Measurements from ENCODE around the gene SMARCA2. TPM values are rescaled to one million over a fixed set of nuclear protein-coding genes. Genes with fewer than 3 reads are reported as not detected.

The SMARCA2 gene
- total RNA-seq, 1 donor: 84.0 TPM

DNA sequence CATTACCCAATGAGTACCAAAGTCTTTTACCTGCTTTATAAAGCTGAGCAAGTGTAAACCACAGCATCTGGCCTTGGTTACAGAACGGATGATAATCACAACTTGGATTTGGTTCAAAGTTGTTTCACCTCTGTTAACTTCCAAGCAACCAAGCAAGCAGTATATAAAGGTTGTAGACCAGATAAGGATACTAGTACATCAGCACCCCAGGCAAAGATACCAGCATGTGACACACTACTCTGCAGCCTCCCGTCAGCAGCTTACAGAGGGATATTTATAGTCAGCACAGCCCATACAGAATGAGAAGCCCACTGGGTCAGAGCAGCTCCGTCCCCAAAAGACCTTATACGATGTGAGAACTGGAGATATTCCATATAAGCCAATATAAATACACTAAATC, 193.3 kb downstream of the SMARCA2 start:
- H3K4me3 ChIP-seq (ENCODE audit: low read depth, low read length): no peak overlapping the region
- DNase-seq (ENCODE audit: low read depth): no peak
- TF ChIP-seq CTCF (IDR thresholded peaks at IDR 0.05; ENCODE audit: insufficient read depth, low read length): no peak

DNA sequence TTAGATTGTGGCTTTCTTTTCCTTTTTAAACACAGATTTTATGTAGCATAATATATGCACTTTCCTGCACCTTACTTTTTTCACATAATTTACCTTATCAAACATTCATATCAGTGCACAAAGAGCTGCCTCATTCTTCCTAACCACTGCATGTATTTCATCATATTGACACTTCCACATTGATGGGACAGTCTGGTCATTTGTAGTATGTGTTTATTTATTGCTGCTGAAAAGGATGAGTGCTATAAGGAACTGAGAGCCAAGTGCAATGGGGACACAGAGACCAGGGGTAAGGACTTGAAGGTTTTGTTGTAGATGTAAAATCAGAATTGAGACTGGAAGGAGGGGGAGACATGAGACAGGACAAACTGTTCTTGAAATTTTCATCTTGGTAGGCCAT, 193.8 kb downstream of the SMARCA2 start:
- no peak for TF ChIP-seq CTCF (IDR thresholded peaks at IDR 0.05; ENCODE audit: insufficient read depth, low read length)
- DNase-seq (ENCODE audit: low read depth): no peak
- H3K4me3 ChIP-seq (ENCODE audit: low read depth, low read length): no peak overlapping the region

DNA sequence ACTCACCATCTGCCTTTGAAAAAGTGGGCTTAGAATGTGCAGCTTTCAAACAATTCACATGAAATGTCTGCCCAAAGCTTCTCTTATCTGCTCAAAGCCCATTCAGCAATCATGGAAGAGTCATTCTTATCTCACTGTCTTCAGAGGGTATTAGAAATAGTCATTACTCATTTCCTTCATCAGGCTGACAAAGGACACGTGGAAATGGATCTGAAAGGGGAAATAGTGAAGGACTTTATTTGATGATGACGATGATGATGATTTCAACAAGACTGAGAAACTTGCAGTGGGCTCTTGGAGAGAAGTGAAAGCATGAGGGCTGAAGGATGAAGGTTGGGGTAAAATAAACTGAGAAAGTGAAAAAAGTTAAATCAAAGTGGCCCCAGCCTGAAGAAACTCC, 194.3 kb downstream of the SMARCA2 start:
- no peak for TF ChIP-seq CTCF (IDR thresholded peaks at IDR 0.05; ENCODE audit: insufficient read depth, low read length)
- DNase-seq (ENCODE audit: low read depth): peak; percentile 44
- H3K4me3 ChIP-seq (ENCODE audit: low read depth, low read length): no peak overlapping the region

DNA sequence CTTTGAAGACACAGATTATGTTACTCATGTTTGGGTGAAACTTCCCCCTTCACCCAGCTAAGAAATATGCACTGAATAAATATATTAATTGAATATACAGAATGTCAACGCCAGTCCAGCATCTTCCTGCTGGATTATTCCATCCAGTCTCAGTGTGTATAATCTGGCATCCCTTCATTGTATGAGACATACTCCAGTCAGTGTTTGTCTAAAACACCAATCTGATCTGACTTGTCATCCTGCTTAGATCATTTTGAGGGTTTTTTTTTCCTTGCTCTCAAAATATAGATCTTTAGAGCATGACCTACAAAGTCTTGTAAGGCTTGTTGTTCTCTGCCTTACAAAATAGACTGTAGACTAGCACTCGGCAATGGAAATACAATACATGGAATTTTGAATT, 195.1 kb downstream of the SMARCA2 start:
- TF ChIP-seq CTCF (IDR thresholded peaks at IDR 0.05; ENCODE audit: insufficient read depth, low read length): no peak
- peak; percentile 33 for DNase-seq (ENCODE audit: low read depth)
- H3K4me3 ChIP-seq (ENCODE audit: low read depth, low read length): no peak overlapping the region

GRCh38 chr9:2213830-2214468, 198.8 kb downstream of the SMARCA2 start:
- H3K4me3 ChIP-seq (ENCODE audit: low read depth, low read length): no peak overlapping the region
- TF ChIP-seq CTCF (IDR thresholded peaks at IDR 0.05; ENCODE audit: insufficient read depth, low read length): no peak

DNA sequence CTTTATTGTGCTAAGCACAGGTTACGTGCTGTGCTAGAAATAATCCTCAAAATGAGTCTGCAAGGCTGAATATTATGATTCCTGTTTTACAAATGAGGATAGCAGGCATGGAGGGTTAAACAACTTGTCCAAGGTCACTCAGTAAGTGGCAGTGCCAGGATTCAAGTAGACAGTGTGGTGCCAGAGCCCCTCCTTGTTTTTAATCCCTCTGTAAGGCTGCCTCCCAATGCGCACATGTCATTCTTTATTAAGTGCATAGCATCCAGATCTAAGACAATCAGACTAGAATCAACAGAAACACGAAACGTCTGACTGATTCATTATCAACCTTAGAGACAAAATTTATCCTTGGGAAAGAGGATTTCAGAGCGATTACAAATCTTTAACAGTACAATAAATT, 199.6 kb downstream of the SMARCA2 start:
- no peak for DNase-seq (ENCODE audit: low read depth)
- no peak overlapping the region for H3K4me3 ChIP-seq (ENCODE audit: low read depth, low read length)
- TF ChIP-seq CTCF (IDR thresholded peaks at IDR 0.05; ENCODE audit: insufficient read depth, low read length): no peak

More at GRCh38 chr9:2213830-2214468, 198.8 kb downstream of the SMARCA2 start:
- DNase-seq (ENCODE audit: low read depth): no peak

- no peak overlapping the region for H3K4me3 ChIP-seq (ENCODE audit: low read depth, low read length)
Measured at GRCh38 chr9:2215921-2216441, 200.8 kb downstream of the SMARCA2 start.

More at GRCh38 chr9:2215921-2216441, 200.8 kb downstream of the SMARCA2 start:
- DNase-seq (ENCODE audit: low read depth): no peak
- TF ChIP-seq CTCF (IDR thresholded peaks at IDR 0.05; ENCODE audit: insufficient read depth, low read length): no peak
